ENCODE results near the gene CBR3.
"Not testable (repeated sequence)": the region's sequence is repeated elsewhere in the genome, so short reads cannot be mapped to it uniquely, and the experiment has no call there.

CBR3 gene

GRCh38 chr21:36134803-36135390 is at the start of gene CBR3:
TSS of gene CBR3 (plus strand) at chr21:36135079. CDS start at chr21:36135193, 114 bp downstream.
- peak in 1 of 3 experiments; percentile 68 for DNase-seq (ENCODE audit: low read depth in 3 of 3)

- DNase-seq (ENCODE audit: low read depth in 3 of 3) = no peak
Observed at GRCh38 chr21:36087362-36088138, 47.3 kb upstream of the CBR3 start.

- no peak for DNase-seq (ENCODE audit: low read depth in 3 of 3)
Observed at GRCh38 chr21:36089946-36090345, 44.9 kb upstream of the CBR3 start.

DNA sequence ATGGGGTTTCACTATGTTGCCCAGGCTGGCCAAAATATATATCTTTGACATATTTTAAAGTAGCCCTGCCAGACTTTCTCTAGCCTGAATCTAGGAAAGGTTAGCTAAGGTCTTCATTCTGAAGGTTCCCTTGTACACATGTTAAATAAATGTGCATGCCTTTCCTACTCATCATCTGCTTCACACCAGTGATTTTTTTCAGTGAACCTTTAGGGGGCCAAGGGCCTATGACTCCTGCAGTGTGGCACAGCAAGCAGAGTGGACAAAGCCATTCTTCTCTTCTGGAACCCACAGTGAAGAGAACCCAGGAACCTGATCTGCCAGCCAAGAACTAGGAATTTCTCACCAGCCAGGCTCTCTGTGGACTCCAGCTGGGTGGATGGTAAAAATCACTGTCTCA is 42.2 kb upstream of the CBR3 start:
- no peak for DNase-seq (ENCODE audit: low read depth in 3 of 3)

GRCh38 chr21:36093512-36093911 is 41.4 kb upstream of the CBR3 start:
- DNase-seq (ENCODE audit: low read depth in 3 of 3) = no peak

DNA sequence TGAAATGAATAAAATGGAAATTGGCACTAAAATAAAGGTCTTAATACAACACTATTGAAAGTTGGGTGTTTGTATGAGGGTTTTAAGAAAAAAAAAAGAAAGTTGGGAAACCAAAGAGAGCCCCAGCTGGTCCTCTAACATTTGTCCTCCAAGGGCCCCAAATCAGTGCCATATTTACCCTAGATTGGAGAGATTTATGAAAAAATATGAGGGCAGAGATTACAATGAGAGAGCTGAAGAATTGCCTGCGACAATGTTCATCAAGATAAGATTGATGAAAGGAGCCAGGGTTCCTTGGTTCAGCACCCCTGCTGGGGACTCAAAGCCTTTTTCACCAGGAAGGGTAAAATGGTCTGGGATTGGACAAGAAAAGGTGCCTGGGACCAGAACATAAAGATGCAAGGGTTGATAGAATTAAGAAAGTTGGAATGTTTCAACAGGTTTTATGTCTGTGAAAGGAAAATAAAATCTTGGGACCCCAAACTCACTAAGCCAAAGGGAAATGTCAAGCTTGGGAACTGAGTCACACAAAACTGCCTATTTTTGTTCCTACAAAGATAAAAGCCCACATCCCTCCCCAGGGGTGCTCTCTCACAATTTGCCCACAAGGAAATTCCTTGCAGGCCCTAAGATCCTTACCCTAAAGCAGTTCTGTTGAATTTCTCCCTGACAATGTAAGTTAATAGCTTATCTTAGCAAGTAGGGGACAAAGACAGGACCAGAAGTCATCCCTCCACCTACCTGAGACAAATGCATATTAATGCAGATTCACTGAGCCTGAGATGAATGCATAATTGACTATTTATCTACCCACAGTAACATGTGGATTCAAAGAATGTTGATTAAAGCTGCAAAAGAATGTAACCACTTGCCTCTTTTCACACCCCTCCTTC is 38.2 kb upstream of the CBR3 start:
- DNase-seq (ENCODE audit: low read depth in 3 of 3) = no peak

DNA sequence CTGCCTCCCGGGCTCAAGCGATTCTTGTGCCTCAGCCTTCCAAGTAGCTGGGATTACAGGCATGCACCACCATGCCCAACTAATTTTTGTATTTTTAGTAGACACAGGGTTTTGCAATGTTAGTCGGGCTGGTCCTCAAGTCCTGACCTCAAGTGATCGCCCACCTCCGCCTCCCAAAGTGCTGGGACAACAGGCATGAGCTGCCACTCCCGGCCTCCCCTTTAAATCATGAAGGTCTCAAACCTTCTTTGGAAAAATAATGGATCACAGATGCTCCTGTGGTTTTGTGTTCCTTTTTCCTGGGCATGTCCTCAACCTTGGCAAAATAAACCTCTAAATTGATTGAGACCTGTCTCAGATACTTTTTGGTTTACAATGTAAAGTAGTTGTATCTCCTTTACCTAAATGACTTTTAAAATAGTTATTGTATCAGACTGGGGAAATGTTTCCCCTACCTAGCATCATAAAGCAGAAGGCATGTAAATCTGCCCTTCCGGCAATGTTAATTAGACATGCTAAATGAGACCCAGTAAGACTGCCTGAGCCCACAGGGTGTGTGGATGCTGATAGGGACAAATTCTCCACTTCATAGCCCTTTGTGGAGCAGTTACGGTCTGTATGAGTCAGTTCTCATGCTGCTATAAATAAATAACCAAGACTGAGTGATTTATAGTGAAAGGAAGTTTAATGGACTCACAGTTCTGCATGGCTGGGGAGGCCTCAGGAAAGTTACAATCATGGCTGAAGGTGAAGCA is 37.3 kb upstream of the CBR3 start:
- no peak for DNase-seq (ENCODE audit: low read depth in 3 of 3)

- no peak for DNase-seq (ENCODE audit: low read depth in 3 of 3)
Observed at GRCh38 chr21:36098182-36098532, 36.7 kb upstream of the CBR3 start.

DNA sequence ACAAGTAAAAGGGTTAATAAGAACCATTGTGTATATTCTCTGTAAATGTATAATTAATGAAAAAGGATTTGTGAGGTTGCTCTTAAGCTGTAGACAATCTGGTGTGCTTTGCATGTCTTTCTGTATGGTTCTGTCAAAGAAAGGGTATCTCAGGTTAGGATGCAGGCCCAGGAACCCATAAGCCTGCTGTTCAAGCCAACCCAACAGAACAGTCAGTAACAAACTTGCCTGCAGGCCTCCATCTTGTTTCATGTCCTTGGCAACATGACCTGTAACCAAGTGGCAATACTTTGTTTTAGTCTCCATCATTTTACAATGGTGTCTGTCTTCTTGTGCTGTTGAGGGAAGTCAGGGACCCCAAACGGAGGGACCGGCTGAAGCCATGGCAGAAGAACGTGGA is 35.9 kb upstream of the CBR3 start:
- no peak for DNase-seq (ENCODE audit: low read depth in 3 of 3)

DNA sequence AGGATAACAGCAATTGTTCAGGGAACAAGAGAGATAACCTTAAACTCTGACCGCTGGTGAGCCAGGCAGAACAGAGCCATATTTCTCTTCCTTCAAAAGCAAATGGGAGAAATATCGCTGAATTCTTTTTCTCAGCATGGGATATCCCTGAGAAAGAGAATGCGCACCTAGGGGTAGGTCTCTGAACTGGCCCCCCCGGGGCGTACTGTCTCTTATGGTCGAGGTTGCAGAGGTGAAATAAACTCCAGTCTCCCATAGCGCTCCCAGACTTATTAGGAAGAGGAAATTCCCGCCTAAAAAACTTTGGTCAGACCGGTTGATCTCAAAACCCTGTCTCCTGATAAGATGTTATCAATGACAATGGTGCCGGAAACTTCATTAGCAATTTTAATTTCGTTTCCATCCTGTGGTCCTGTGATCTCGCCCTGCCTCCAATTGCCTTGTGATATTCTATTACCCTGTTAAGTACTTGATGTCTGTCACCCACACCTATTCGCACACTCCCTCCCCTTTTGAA is 35.1 kb upstream of the CBR3 start:
- DNase-seq (ENCODE audit: low read depth in 3 of 3) = not testable (repeated sequence)

- no peak for DNase-seq (ENCODE audit: low read depth in 3 of 3)
Observed at GRCh38 chr21:36100971-36101641, 33.8 kb upstream of the CBR3 start.

DNA sequence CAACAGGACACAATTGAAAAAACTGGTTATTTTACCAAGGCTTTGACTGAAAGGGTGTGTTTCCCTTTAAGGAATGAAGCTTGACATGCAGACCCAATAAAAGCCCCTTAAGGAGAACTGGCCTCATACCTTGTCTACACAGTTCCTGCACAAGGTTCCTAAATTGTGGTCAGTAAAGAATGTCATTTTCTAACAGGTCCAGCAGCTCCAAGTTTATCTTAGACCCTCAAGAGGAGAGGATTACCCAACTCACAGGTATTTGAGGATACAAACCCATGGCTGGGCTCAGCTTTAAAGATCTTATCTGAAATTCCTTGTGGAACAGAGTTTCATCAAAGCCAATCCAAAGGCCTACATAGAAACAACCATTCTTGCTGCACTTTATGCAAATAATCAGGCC is 31.4 kb upstream of the CBR3 start:
- no peak for DNase-seq (ENCODE audit: low read depth in 3 of 3)

GRCh38 chr21:36104317-36105300 is 30.3 kb upstream of the CBR3 start:
- peak in 1 of 3 experiments; percentile 49 for DNase-seq (ENCODE audit: low read depth in 3 of 3)

GRCh38 chr21:36105327-36105842 is 29.5 kb upstream of the CBR3 start:
- DNase-seq (ENCODE audit: low read depth in 3 of 3) = no peak

- no peak for DNase-seq (ENCODE audit: low read depth in 3 of 3)
Observed at GRCh38 chr21:36109868-36110267, 25.0 kb upstream of the CBR3 start.

DNA sequence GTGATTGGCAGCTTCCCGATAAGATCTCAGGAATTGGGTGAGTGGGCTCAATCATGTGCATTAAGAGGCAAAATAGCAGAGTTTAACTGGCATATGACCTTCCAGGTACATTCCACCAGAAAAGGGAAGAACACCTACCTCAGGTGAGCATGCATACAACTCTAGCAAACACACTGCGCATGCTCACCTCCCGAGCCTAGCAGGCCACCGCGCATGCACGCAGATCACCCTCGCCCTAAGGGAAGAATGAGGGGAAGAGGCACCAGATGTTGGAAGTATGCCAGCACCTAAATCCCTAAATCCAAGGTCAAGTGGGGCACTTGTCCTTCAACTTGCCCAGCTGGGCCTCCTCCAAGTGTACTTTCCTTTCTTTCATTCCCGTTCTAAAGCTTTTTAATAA is 23.6 kb upstream of the CBR3 start:
- no peak for DNase-seq (ENCODE audit: low read depth in 3 of 3)

DNA sequence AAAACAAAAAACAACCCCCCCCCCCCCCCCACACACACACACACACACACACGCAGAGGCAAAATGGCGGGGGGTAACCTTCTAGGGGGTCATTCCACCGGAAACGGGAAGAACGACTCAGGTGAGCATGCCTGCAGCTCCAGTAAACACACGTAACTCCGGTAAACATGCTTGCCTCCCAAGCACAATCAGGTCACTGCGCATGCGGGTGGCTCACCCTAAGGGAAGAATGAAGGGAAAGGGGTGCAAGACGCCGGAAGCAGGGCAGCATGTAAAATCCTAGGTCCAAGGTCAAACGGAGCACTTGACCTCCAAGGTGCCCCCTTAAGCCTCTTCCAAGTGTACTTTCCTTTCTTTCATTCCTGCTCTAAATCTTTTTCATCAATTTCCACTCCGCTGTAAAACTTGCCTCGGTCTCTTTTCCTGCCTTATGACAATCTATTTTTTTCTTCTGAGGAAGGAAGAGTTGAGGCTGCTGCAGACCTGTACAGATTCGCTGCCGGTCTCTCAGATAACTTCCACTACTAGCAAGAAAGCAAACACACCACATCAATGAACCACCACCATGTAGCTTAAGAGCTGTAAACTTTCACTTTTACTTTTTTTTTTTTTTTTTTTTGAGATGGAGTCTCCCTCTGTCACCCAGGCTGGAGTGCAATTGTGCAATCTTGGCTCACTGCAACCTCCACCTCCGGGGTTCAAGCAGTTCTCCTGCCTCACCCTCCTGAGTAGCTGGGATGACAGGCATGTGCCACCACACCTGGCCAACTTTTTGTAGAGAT is 21.0 kb upstream of the CBR3 start:
- DNase-seq (ENCODE audit: low read depth in 3 of 3) = peak in 1 of 3 experiments; percentile 44

GRCh38 chr21:36115138-36115730 is 19.6 kb upstream of the CBR3 start:
- no peak for DNase-seq (ENCODE audit: low read depth in 3 of 3)
